ENCODE results near the gene RCVRN.

The RCVRN gene

DNA sequence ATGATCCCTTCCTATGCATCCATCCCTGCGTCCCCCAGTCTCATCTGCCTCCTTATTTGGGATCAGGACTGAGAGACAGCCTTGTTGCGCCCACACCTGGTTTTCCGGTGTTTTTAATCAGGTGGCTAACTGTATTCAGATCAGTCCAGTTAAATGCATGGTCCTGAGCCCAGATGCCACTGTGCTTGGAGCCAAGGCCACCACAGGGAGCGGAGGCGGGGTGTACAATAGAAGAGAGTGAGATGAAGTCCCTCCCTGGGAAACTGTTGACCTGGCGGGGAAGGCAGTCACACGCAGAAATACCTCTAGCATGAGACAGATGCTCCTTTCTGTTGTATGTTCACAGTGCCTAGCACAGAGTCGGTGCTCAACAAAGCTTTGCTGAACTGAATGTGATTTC, 6.3 kb downstream of the RCVRN start:
- no peak for DNase-seq (ENCODE audit: low spot score)

DNA sequence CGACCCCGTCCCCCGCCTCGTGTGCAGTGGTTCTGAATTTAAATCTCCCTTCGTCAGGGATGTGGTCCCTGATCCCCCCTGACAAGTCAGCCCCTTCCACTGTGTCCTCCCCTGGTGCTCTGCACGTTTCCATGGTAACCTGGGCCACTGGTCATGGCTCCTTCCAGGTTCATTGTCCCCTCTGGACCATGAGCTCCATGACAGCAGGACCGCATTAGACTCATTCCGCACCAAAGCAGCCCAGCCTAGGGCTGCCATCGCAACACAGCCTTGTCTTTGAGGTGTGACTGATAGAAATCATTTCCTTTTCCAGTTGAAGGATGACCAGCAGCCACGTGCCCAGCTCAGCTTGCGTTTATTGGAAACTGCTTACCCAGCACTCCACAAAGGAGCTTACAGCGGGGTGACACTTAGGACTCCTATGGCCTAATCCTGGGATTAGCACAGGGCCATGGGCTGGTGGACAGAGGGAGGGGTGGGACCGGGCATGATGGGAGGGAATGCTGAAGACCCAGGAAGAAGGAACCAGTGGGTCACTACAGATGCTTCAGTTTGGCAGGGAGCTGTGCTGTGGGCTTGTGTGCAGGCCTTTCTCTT, 7.6 kb downstream of the RCVRN start:
- no peak for DNase-seq (ENCODE audit: low spot score)

DNA sequence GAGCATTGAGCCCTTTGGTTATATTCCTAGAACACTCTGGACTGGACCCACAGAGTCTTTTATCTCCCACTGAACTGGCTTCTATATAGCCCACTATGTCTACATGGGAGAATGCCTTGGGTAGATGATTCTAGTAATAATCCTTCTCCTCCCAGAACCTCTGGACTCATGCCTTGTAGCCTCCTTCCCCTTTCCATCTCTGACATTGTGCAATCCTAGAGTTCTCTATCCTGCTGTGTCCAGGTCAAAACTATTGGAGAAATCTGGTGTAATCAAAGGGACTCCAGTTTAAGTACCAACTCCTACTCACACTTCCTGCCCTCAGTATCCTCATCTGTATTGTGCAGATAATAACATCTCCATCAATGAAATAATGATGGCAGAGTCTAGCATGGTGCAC, 9.1 kb downstream of the RCVRN start:
- DNase-seq (ENCODE audit: low spot score): no peak

DNA sequence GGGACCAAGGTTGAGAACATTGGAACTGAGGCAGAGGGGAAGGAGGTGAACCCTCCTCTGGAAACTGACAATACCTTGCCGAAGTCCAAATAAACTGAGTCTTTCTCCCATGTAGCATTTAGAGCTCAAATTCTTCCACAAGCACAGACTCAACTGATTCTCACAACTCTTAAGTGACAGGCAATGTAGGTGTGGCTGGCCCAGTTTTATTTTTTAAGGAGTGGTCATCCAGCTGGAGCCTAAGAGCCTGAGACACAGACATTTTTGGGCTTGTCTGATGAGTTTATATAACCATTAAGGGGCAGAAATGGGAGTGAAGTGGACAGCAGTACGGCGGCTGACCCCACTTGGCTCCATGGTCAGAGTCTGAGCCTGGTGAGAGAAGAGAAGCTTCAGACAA, 10.8 kb downstream of the RCVRN start:
- no peak for DNase-seq (ENCODE audit: low spot score)

DNA sequence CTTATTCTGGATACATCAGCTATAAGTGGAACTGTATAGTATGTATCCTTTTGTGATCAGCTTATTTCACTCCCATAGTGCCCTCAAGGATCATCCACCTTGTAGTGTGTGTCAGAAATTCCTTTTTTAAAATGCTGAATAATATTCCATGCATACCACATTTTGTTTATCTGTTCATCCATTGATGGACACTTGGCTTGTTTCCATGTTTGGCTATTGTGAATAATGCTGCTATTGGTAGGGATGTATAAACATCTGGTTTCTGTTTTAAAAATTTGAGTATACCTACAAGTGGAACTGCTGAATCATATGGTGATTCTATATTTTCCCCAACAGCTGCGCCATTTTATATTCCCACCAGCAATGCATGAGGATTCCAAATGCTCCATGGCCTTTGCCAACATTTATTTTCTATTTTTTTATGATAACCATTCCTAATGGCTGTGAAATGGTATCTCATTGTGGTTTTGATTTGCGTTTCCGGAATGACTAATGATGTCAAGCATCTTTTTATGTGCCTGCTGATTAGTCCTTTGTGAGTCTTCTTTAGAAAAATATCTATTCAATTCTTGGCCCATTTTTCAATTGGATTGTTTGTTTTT, 11.6 kb downstream of the RCVRN start:
- DNase-seq (ENCODE audit: low spot score): no peak

DNA sequence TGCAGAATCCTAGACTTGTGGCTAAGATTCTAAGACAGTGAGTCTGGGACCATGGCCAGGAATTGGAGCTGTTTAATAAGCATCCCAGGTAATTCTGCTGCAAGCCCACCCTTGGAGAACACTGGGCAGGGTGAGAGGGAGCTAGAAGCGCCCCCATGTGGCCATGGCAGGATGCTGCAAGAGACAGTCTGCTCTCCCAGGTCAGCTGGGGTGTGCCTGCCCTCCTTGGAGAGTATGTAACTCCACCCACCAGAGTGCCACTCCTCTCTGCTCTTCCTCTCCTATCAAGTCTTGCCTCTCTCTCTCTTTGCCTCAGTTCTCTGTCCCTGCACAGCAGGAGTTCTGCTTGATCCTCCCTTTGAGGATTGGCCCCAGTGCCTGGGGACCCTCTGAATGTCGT, 14.9 kb downstream of the RCVRN start:
- DNase-seq (ENCODE audit: low spot score): no peak

DNA sequence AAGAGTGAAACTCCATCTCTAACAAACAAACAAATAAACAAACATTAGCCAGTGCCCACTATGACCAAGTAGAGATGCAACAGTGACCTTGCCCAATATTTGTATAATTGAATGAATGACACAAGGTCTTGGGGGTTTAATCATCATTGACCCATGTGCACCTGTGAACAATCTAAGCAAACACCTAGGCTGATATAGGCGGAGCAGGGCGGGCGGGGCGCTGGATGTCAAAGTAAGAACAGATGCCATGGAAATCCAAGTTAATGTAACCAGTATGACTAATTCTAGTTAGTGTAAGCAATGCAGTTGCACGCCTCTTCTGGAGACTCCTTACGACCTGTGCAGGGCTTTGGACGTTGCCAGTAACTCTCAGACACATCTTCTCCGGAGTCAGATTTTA, 17.6 kb downstream of the RCVRN start:
- DNase-seq (ENCODE audit: low spot score): no peak

DNA sequence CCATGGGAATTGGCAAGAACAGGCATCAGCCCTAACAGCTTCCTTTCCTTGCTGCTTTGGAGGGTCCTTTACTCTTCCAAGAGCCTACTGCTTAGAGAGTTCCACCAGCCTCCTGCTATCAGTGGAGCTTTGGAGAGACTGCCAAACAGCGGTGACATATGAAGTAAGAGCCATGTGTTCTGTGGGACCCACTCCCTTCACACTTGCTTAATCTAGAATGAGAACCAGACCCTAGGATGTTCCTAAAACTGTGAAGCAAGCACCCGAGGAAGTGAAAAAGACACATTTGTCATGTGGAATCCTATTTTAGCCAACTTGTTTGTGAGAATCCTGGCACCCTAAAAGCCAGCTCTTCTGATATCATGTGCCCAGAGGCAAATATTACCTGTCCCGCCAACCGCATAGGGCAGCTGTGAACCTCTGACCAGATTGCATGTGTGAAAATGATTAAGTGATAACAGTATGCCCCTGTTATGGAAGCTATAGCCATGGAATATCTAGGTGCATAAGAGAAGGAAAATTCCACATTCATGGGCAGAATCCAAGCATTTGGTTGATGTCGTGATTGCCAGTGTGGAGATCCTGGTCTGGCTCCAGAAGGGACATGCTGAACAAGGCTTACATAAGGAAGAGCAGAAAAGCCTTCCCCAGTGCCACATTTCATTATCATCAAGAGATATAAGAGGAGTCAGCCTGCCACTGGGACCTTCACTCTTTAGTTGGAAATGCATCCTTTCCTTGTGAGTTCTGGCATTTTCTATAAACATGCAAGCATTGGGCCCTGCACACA, 18.7 kb downstream of the RCVRN start:
- peak; percentile 52 for DNase-seq (ENCODE audit: low spot score)

DNA sequence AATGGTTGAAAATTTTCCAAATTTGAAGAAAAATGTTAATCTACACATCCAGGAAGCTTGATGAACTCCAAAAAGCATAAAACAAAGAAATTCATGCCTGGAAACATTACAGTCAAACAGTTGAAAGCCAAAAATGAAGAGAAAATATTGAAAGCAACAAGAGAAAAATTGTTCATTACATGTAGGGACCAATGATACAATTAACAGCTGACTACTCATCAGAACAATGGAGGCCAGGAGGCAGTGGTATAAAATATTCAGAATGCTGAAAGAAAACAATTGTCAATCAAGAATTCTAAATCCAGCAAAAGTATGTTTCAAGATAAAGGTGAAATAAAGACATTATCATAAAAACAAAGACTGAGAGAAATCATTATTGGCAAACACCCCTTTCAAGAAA, 21.6 kb downstream of the RCVRN start:
- no peak for DNase-seq (ENCODE audit: low spot score)

DNA sequence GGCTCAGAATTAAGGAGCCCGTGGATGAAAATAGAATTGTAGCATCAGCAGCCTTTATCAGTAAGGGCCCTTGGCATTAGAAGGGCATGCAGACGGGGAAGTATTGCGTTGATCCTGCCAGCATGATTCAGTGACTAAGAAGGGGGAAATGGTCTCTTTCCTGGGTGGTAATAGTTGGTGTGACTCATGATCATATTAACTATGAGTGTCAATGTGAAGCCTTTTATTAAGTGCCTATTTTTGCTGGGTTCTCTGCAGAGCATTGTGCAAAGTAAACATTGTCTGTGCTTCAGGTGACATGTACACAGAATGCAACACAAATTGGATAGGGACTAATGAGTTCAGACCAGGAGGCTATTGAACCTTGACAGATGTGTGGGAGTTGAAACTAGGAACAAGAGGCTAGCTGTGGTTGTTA, 24.5 kb downstream of the RCVRN start:
- peak; percentile 59 for DNase-seq (ENCODE audit: low spot score)

DNA sequence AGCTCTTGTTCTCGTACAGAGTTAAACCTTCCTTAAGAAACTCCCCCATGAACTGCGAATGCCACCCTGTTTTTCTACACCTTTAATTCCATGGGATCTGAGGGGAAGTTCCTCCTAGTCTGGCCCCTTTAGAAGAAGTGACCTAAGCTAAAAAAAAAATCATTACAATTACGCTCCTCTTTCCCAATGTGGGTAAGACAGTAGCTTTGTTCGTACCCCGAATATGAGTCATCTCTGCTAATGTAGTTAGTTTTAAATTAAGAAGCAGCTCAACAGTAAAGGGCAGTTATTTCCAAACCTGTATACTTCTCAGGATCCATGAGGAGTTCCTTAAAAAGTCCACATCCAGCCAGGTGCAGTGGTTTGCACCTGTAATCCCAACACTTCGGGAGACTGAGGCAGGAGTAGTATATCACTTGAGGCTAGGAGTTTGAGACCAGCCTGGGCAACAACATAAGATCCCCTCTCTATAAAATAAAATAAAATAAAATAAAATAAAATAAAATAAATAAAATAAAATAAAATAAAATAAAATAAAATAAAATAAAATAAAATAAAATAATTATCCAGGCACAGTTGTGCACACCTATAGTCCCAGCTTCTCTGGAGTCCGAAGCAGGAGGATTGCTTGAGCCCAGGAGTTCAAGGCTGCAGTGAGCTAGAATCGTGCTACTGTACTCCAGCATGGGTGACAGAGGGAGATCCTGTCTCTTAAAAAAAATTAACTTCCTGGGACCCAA, 26.1 kb downstream of the RCVRN start:
- no peak for DNase-seq (ENCODE audit: low spot score)

DNA sequence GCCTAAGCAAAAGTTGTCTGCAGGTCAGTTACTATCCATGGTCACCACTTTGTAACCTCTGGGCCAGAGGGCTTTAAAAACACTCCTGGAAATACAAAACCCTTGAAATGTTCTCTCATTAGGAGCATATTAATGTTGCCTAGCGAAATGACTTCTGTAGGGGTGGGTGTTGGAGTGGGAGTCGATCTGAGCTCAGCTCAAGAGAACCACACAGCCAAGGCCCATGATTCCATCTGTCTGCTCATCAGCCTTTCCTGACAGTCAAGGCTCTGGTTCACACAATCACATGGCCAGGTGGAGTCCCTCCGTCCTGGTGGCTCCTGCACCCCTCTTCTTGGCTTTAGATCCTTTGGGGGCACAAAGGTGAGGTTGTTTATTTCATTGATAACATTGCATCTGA, 26.7 kb downstream of the RCVRN start:
- no peak for DNase-seq (ENCODE audit: low spot score)

DNA sequence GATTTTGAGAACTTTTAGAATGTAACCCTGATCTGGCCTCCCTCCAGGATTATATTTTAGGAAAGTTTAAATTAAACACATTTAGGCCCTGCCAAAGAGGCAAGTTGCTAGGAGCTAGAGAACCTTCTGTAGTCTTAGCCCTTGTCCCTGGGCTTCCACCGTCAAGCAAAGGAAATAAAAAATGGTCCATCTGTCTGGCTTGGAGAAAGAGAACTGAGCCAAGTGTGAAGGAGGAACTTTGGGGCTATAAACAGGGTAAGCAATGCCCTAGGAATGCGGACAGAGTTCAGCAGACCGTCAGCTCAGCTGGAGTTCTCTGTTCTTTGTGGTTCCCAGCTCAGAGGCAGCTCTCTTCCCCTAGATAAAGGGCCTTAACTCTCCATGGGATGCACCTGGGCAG, 29.6 kb downstream of the RCVRN start:
- peak; percentile 55 for DNase-seq (ENCODE audit: low spot score)

DNA sequence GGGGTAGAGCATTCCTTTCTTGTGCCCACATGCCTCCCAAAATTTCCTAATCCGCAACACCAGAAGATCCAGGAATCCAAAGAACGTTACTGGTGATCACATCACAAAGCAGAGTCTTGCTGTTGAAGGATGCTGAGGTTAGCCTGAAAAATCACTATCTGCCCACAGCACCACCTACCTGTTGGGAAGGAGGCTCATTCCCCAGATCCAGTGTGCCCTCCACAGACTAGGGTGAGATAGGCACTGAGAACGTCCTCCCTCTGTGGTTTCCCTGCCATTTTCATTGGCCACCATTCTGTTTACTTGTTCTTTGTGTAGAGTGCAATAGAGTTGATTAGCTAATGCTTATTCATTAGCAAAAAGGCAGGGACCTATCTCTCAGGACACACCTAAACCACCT, 30.3 kb downstream of the RCVRN start:
- DNase-seq (ENCODE audit: low spot score): no peak

DNA sequence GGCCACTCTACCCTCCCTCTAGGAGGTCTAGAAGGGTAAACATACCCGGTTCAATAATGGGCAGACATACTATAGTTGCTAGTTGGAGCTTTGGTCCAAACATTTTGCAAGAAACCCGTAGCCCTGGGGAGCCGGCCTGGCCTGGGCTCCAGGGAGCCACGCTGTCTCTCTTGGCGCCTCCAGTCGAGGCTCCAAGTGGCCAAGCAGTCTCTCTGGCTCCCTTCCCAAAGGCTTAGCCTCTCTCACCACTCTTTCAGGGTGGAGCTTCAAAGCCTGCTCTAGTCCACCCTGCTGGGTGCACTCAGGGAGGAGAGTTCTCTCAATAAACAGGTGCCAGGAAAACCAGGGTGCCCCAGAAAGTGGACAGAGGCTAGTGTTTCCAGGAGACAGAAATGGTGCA, 32.2 kb downstream of the RCVRN start:
- DNase-seq (ENCODE audit: low spot score): no peak

DNA sequence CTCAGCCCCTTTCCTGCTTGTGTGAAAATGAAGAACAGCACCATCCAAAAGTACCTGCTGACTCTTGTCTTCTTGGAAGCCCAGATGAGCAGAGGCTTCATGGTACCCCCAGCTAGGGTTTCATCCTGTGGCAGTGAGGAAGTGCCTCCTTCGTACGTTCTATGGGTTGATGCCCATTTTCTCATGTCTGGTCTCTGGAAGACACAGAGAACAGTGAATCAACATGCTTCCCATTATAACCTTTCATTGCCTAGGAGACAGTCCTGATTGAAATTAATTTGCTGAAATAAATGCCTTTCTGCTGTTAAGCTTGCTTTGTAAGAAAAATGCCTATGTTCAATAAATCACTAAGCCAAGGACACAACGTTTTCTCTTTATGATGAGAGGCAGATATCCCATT, 36.5 kb downstream of the RCVRN start:
- no peak for DNase-seq (ENCODE audit: low spot score)

DNA sequence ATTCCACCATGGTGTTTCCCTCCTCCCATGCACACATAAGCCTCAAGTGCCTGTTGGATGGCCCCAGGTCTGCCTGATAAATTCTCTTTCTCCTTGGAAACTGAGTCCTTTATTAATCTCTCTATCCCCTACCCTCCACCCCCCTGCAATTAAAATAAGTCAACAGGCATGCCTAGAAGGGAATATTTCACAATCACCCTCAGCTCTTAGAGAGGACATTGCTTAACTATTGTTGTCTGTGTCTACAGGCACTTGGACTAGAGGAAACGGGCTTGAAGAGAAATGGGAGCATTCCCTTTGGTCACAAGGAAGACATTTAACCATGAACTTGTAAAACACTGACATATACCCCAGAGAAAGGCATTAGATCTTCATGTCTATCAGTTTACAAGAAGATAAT, 39.5 kb downstream of the RCVRN start:
- DNase-seq (ENCODE audit: low spot score): no peak

DNA sequence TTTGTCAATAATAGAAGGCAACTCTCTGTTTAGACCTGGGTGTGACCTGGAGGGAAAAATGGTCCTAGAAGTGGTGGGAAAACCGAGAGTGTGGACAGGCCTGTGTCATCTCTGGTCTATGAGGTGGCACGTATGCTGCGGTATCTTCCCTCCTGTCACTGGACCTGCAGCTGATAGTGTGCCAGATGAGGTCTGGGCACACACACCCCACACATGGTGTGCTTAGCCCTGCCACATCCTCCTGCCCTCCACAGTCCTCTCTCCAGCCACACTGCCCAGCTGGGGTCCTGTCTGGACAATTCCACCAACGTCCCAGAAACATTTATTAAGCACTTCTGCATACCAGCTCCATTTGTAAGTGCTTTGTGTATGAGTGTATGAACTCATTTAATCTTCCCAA, 42.1 kb downstream of the RCVRN start:
- DNase-seq (ENCODE audit: low spot score): no peak

DNA sequence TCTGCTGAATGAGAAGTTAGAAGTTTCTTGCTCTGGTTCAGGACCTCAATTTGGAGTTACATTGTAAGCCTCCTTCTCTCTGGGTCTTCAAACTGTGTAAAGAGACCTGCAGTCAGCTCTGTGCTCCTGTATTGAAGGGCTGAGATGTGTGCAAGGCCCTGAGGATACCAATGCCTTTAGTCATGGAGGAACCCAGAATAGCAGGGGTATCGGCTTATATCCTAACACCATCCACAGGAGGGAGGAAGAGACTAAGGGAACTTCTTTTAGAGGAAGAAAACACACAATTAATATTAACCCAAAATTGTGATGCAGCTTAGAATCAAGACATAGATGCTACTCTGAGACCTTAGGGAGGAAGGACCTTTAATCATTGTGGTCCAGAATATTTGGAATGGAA, 42.9 kb downstream of the RCVRN start:
- no peak for DNase-seq (ENCODE audit: low spot score)

DNA sequence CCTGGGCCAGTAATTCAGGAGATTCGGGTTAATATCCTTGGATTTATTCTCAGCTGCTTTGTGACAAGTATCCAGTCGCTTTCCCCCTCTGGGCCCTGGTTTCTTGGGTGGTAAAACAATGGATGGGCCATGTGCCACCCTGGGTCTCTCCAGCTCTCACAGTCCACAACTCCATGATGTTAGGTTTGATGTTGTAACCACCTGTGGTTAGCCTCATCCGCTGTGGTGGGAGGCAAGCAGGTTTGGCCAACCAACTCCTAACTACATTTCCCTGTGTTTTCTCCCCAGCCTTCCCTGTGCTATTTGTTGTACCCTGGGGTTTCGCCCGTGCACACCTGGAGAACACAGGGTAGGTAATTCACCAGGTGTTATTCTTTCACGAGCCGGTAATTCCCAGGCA, 44.2 kb downstream of the RCVRN start:
- no peak for DNase-seq (ENCODE audit: low spot score)

DNA sequence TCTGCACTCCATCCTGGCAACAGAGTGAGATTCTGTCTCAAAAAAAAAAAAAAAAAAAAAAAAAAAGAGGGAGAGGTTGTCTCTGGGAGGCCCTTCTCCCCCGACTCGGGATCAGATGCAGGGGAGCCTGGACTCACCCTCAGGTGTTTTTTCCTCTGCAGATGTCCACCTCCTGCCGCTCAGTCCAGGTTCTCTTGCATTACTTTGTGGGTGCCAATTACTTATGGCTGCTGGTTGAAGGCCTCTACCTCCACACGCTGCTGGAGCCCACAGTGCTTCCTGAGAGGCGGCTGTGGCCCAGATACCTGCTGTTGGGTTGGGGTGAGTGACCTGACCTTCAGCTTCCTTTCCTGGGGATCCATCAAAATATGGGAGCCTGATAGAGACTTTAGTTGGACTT, 45.3 kb downstream of the RCVRN start:
- no peak for DNase-seq (ENCODE audit: low spot score)

DNA sequence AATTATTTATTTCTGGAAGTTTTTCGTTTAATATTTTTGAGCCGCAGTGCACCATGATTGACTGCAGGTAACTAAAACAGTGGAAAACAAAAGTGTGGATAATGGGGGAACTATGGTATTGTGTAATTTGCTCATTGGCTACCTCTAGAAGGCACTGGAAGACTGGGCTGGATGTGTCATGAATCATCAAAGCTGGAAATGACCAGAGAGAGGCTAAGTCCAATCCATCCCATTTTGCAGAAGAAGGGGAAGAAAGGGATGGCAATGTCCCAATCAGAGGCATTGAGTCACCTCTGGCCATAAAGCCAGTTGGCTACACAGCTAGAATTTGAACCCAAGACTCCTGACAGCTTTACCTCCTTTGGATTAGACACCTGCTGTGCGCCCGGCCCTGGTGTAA, 50.0 kb downstream of the RCVRN start:
- DNase-seq (ENCODE audit: low spot score): no peak

DNA sequence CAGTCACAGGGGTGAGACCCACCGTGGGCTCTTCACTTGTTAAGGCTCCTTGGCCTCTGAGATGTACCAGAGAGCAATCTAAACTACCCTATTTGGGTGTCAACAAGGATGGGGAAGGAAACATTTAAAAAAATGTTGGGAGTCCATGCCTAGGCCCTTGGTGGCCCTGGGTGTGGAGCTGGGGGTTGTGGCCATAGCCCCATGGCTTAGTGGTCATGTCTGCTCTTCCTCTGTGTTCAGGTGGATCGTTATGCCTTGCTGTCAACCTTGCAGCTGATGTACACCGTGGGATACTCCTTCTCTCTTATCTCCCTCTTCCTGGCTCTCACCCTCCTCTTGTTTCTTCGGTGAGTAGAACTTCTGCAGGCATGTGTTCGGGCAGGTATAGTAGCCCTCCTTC, 50.8 kb downstream of the RCVRN start:
- DNase-seq (ENCODE audit: low spot score): no peak
